HG03521 (cell line): Measurements from ENCODE around the gene HMCN2.

ENCODE experiments used
- ATAC-seq: cut with Tn5 transposase; IDR thresholded peaks from one replicate; pipeline ENCODE4 v1.9.1; 2021; ENCODE audit warnings: mild to moderate bottlenecking, moderate library complexity; ENCODE audit not compliant: unreplicated experiment

The HMCN2 gene

GRCh38 chr9:130461731-130462130, 196.2 kb downstream of the HMCN2 start:
- no peak for ATAC-seq

DNA sequence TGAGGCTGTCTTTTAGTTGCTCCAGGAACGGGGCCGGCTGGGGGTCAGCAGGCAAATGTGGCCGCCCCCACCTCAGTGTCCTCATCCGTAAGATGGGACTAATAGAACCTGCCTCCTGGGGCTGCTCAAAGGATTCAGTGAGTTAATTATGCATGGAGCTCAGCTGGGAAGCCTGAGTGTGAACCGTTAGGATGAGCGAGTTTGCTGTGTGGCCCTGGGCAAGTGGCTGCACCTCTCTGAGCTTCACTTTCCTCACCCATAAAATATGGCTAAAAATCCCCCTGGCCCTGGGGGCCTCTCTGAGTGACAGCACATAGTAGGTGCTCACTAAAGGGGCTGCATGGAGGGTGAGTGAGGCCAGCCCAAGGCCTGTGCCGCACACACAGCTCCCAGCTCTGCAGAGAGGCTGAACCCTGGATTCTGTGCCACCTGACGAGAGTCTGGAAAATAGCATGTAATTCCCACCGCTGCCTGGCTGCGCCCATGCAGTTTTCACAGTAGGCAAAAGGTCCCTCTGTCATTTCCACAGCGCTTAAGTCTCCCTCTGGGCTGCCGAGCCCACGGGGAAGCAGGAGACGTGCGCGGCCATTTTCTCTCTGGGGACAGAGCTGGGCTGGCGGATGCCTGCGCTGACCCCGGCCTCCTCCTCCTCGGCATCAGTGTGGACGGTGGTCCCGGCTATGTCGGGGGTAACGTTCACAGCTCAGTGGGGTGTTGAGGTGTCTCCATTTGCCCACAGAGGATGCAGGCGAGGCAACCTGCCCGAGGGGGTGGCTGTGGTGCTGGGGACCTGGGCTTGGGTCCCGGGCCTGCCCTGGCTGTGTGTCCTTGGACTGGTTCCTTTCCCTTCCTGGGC, 197.4 kb downstream of the HMCN2 start:
- no peak for ATAC-seq

GRCh38 chr9:130463763-130464745, 198.5 kb downstream of the HMCN2 start:
- ATAC-seq: no peak

- ATAC-seq: no peak
These were observed 200.0 kb downstream of the HMCN2 start for GRCh38 chr9:130465383-130466096.

GRCh38 chr9:130466537-130467217, 201.1 kb downstream of the HMCN2 start:
- no peak for ATAC-seq

DNA sequence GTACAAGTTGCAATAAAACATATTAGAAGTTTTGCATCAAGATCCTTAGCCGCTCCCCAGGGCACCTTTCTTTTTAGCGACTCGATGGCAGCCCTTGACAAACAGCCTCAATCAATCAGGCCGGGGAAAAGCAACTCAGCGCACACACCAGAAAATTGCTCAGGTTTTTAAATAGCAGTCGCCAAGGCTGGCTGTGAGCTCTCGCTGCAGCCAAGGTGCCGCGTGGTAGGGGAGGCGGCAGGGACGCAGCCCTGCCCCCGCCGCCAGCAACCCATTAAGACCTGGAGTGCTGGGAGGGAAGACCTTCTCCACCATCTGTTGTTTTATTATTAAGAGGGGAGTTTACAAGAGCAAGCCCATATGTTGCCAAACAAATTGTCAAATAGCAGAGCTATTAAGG, 201.8 kb downstream of the HMCN2 start:
- no peak for ATAC-seq

DNA sequence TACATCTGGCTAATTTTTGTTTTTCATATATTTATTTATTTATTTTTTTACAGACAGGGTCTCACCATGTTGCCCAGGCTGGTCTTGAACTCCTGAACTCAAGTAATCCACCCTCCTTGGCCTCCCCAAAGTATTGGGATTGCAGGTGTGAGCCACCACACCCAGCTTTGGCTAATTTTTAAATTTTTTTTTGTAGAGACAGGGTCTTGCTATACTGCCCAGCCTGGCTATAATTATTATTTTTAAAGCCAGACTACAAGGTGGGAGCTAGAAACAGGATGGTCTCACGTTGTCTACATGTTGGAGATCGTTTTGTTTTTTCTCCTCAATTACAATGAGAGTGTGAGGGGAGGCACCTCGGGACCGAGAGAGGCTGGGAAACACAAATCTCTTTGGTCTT, 203.0 kb downstream of the HMCN2 start:
- no peak for ATAC-seq

DNA sequence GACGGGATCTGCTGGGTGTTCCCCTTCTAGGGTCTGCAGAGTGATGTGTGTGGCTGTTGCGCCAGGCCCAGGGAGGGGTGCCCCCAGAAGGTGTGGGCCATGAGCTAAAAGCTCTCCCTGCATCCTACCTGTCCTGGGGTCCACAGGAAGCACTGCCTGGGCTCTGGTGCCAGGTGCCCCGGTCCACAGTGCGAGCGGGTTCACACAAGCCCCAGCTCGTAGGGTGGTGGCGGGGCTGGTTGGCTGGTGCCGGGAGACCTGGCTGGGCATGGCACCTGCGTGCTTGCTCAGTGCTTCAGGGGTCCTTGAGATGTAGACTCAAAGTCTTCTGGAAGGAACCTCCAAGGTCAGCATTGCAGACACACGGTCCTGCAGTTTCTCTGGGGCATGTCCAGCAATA, 204.7 kb downstream of the HMCN2 start:
- ATAC-seq: no peak

DNA sequence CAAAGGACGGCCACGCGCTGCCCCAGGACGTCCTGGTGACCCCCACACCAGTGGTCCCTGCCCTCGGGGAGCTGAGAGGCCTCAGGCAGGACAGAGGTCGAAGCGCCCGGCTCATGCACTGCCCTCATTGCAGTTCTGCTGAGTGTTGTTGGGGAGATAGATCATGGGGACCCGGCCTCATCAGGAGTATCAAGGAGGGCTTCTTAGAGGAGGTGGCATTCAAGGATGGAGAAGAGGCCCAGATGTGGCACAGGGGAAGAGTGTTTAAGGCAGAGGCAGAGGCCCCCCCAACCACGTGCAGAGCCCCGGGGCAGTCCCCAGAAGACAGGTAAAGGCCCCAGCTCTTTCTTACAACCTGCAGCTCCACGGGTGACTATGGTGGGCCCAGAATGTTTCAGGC, 205.4 kb downstream of the HMCN2 start:
- ATAC-seq: no peak

DNA sequence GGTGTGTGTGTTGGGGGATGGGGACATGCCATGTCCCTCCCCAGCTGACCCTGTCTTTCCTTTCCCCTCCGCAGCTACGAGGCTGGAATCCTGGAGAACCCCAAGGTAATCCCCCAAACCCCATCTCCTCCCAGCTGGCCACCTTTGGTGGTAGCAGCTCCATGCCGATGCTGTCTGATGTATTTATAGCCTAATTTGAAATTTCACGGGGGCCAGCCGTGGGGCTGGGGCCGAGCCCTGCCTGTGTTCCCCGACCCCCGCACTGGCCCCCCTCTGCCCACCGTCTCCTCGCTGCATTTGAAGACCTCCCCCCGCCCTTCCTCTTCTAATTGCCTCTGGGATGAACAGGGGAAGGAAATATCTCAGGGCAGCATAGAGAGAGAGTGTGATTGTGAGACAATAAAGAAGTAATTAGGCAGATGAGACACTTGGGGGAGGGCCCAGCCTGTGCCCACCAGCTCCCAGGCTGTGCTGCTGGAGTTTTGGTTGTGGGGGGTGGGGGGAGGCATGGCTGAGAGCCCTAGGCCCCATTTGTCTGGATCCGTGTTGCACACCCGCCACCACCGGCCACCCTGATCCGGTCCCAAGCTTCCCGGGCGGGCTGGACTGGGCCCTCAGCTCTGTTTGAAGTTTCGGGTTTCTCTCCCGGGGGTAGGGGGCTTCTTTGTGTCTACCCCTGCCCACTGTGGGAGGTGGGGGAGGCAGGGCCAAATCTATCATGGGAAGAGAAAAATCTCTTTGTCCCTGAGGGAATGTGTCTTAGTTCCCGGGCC, 206.0 kb downstream of the HMCN2 start:
- no peak for ATAC-seq

- ATAC-seq: no peak
These were observed 206.7 kb downstream of the HMCN2 start for GRCh38 chr9:130472184-130472705.

GRCh38 chr9:130473009-130473408, 207.4 kb downstream of the HMCN2 start:
- no peak for ATAC-seq

GRCh38 chr9:130473566-130473965, 208.0 kb downstream of the HMCN2 start:
- ATAC-seq: no peak

DNA sequence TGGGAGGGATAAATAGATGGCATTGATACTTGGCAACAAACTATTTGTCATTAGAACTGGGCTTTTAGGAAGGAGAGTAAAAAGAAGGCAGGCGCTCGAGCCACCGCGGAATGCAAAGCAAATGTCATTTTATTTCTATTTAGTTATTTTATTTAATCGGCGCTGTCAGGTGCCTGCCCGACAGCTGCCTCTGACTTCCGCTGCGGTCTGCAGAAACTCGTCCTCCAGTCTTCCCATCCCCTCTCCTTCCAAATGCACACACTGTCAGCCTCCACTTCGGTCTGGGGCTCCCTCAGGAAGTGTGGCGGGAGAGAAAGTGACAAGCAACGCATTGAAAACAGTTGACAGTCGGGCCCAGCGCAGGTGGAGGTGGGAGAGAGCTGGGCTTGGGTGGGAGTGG, 208.5 kb downstream of the HMCN2 start:
- ATAC-seq: no peak

DNA sequence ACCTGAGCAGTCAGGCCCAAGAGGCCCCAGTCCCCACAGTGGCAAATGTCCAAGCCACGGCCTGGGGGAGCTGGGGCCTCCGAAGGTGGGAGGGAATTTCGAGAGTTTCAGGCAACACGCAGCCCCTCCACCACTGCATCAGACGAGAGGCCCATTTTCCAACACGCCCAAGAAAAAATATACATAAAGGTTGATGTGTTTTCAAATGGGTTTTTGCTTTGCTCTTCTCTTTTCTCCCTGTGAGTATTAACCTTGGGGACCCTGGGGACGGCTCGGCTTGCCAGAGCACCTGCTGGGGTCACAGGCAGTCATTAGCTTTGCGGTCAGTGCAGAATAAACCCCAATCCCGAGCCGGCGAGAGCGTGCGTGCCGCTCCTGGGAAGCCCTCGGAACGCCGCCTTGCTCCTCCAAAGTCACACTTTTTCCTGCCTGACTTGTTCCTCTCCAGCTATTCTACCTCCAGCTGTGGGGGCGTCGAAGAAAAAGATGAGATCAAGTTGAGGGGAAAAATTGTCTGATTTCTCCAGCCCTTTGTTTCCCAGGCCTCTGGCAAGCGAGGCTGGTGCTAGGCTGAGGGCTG, 210.7 kb downstream of the HMCN2 start:
- no peak for ATAC-seq

DNA sequence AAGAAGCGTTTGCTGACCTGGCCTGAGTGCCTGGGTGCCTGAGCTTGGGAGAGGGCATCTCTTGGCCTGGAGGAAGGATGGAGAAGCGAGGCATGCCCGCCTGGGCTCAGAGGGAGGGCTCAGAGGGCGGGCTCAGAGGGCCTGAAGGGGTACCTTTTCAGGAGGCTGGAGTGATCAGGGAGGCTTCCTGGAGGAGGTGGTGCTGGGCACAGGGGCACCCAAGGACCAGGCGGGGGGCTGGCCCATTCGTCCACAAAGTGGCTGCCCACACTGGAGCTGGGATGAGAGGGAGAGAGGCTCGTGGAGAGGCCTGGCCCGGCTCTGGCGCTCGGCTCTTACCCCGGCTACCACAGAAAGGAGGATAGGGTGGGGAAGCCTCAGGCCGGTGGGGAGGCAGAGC, 212.0 kb downstream of the HMCN2 start:
- no peak for ATAC-seq

DNA sequence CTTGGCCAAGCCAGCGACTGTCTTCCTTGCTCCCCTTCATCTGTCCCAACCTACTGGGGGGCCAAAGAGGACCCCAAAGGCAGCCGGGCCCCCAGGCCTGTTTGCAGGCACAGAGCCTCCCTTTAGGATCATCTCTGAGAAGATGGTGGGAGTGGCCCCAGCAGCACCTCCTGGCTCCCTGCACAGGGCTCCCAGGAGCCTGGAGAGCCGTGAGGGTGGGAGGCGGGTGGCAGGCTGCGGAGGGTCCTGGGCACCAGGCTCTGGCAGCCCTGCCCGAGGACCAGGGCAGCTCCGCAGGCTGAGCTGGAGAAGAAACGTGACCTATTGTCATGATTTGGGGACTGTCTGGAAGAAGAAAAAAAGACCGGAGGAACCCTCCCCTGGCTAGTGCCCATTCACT, 212.6 kb downstream of the HMCN2 start:
- ATAC-seq: no peak

DNA sequence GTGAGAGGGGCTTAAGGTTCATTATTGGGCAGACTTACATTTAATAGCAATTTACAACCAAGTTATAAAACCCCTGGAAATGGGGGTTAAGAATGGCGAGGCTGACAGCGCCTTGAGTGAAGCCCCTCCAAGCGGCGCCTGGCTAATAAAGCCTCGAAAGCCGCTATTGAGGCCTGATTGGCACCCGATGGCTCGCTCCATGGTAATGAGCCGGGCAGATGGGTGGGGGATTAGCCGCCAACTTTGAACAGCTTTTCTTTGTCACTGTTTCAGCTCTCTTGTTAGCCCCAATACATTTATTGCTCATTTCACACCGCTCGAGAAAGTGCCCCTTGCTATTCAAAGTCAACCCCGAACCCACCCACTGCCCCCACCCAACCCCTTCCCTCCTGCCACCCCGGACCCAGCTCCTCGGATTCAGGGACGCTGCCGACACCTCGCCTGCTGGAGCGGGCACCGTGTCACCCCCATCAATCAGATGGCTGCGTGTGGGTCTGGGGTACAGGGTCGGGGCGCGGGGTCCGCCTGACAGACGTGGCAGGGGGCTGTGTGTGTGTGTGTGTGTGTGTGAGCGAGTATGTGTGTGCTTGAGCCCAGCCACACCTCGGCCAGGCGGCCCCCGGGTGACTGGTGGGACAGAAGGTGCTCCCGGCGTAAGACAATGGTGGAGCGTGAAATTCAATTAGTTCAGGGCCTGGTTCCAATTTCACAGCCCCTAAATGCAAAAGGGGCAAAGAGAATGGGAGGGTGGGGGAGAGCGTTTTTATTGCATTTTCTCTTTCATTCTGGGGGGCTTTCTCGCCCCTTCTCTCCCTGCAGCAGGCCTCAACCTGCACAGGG, 213.4 kb downstream of the HMCN2 start:
- no peak for ATAC-seq
